H1 (cell line): Measurements from ENCODE around the gene AP4B1. TPM values are rescaled to one million over a fixed set of nuclear protein-coding genes. Genes with fewer than 3 reads are reported as not detected.

ENCODE experiments used
- CTCF ChIA-PET: fragments of 300-600 bp; sonication (Branson Sonifier 250); formaldehyde crosslinking; loops from one replicate; lab custom pipeline; 2021; ENCODE audit not compliant: partially characterized antibody; lab: Charles Lee
- POLR2A ChIA-PET: fragments of 300-600 bp; sonication (Branson Sonifier 250); formaldehyde crosslinking; loops from one replicate; lab custom pipeline; 2021; ENCODE audit warnings: inconsistent platforms; ENCODE audit not compliant: partially characterized antibody; lab: Charles Lee
- DNase-seq, 2 experiments: peaks; one replicate each; pipeline versions ENCODE4 v3.0.0 to v3.0.0-alpha.2; 2010 to 2022; ENCODE audit warnings: low spot score in 2 of 2, low read depth in 1 of 2, mixed read lengths in 1 of 2
- FAIRE-seq: peaks from 2 replicates; lab custom pipeline; 2011; peaks lifted over from hg19 to GRCh38; lab: Jason Lieb, UNC
- H2AFZ ChIP-seq: 2 replicates; pipeline ENCODE4 v1.8.1; 2012; ENCODE audit warnings: low read length, inconsistent platforms
- H2AK5ac ChIP-seq: 2 replicates; pipeline ENCODE4 v1.6.1; 2013; ENCODE audit warnings: low read depth, low read length
- H2BK120ac ChIP-seq: replicated peaks from 2 replicates; pipeline ENCODE3; 2013; ENCODE audit warnings: low read depth, low read length, inconsistent platforms
- H2BK12ac ChIP-seq: 2 replicates; pipeline ENCODE4 v1.6.1; 2013; ENCODE audit warnings: low read depth, low read length
- H2BK15ac ChIP-seq: 2 replicates; pipeline ENCODE4 v1.6.1; 2013; ENCODE audit warnings: low read length
- H2BK20ac ChIP-seq: 2 replicates; pipeline ENCODE4 v1.6.1; 2013; ENCODE audit warnings: low read length
- H2BK5ac ChIP-seq: 2 replicates; pipeline ENCODE4 v1.6.1; 2013; ENCODE audit warnings: low read depth, low read length
- H3K14ac ChIP-seq: 2 replicates; pipeline ENCODE4 v1.6.1; 2013; ENCODE audit warnings: inconsistent platforms; ENCODE audit not compliant: insufficient read length
- H3K18ac ChIP-seq: 2 replicates; pipeline ENCODE4 v1.6.1; 2013; ENCODE audit warnings: low read length; ENCODE audit errors: extremely low read depth
- H3K23ac ChIP-seq: 2 replicates; pipeline ENCODE4 v1.6.1; 2013; ENCODE audit warnings: inconsistent platforms; ENCODE audit not compliant: insufficient read length
- H3K23me2 ChIP-seq: 2 replicates; pipeline ENCODE4 v1.6.1; 2013; ENCODE audit warnings: low read depth, low read length
- H3K27ac ChIP-seq: 2 replicates; pipeline ENCODE4 v1.6.1; 2011; ENCODE audit warnings: low read depth, low read length, inconsistent platforms
- H3K27me3 ChIP-seq, 4 experiments: replicated peaks in 1 of 4; 1 replicate in 1 of 4; 2 replicates in 3 of 4; pipeline versions ENCODE4 v1.6.1 to v1.8.1; 2011 to 2013; ENCODE audit warnings: low read length in 3 of 4, mild to moderate bottlenecking in 3 of 4, inconsistent platforms in 2 of 4, mixed read lengths in 2 of 4, moderate library complexity in 1 of 4; ENCODE audit not compliant: control insufficient read depth in 3 of 4, insufficient read depth in 3 of 4; ENCODE audit errors: extremely low read depth in 1 of 4
- H3K36me3 ChIP-seq, 4 experiments: 2 replicates each; pipeline versions ENCODE4 v1.6.1 to v1.8.1; 2011 to 2013; ENCODE audit warnings: mild to moderate bottlenecking in 4 of 4, low read length in 3 of 4, moderate library complexity in 2 of 4, control low read depth in 1 of 4, inconsistent platforms in 1 of 4; ENCODE audit not compliant: insufficient read depth in 4 of 4, control insufficient read depth in 2 of 4
- H3K4ac ChIP-seq: replicated peaks from 2 replicates; pipeline ENCODE3; 2013; ENCODE audit warnings: low read length, low read depth, mixed read lengths, inconsistent platforms; ENCODE audit not compliant: insufficient read length
- H3K4me1 ChIP-seq, 4 experiments: replicated peaks in 1 of 4; 1 replicate in 1 of 4; 2 replicates in 3 of 4; pipeline versions ENCODE4 v1.6.1 to v1.8.1; 2011 to 2013; ENCODE audit warnings: low read length in 3 of 4, inconsistent platforms in 2 of 4, mixed read lengths in 1 of 4; ENCODE audit not compliant: insufficient read depth in 4 of 4, control insufficient read depth in 3 of 4
- H3K4me2 ChIP-seq, 2 experiments: 2 replicates each; pipeline versions ENCODE4 v1.6.1 to v1.8.1; 2011 to 2013; ENCODE audit warnings: low read depth in 2 of 2, low read length in 2 of 2, control low read depth in 1 of 2, inconsistent platforms in 1 of 2, mild to moderate bottlenecking in 1 of 2; ENCODE audit not compliant: insufficient read depth in 1 of 2
- H3K4me3 ChIP-seq, 4 experiments: fragments of 200-600, 300-600 bp in 1 of 4; sonication (generic), shearing (Covaris generic), sonication (Bioruptor Twin) in 1 of 4; 2 replicates each; pipeline versions ENCODE4 v1.5.1 to v1.8.1; 2011 to 2016; ENCODE audit warnings: low read length in 4 of 4, low read depth in 3 of 4, control low read depth in 2 of 4, inconsistent platforms in 2 of 4, mild to moderate bottlenecking in 2 of 4, mixed read lengths in 1 of 4, moderate library complexity in 1 of 4; ENCODE audit not compliant: insufficient read depth in 2 of 4; ENCODE audit errors: extremely low read depth in 1 of 4
- H3K56ac ChIP-seq: replicated peaks from 2 replicates; pipeline ENCODE3; 2013; ENCODE audit warnings: low read depth, mild to moderate bottlenecking, mixed read lengths, low read length, inconsistent platforms; ENCODE audit not compliant: insufficient read length
- H3K79me1 ChIP-seq: 2 replicates; pipeline ENCODE4 v1.6.1; 2013; ENCODE audit warnings: low read depth, low read length, control low read depth
- H3K79me2 ChIP-seq, 2 experiments: 2 replicates each; pipeline versions ENCODE4 v1.6.1 to v1.8.1; 2012 to 2013; ENCODE audit warnings: low read length in 2 of 2, mild to moderate bottlenecking in 2 of 2, inconsistent platforms in 1 of 2; ENCODE audit not compliant: insufficient read depth in 2 of 2, control insufficient read depth in 1 of 2
- H3K9ac ChIP-seq, 4 experiments: replicated peaks in 1 of 4; 1 replicate in 1 of 4; 2 replicates in 3 of 4; pipeline versions ENCODE4 v1.6.1 to v1.8.1; 2011 to 2013; ENCODE audit warnings: low read depth in 3 of 4, low read length in 3 of 4, control low read depth in 2 of 4, mild to moderate bottlenecking in 2 of 4, moderate library complexity in 2 of 4, inconsistent platforms in 1 of 4; ENCODE audit errors: extremely low read depth in 1 of 4
- H3K9me3 ChIP-seq, 2 experiments: 2 replicates each; pipeline versions ENCODE4 v1.6.1 to v1.8.1; 2012 to 2013; ENCODE audit warnings: mild to moderate bottlenecking in 2 of 2, moderate library complexity in 2 of 2, control low read depth in 1 of 2, inconsistent platforms in 1 of 2, low read depth in 1 of 2, low read length in 1 of 2, mixed read lengths in 1 of 2; ENCODE audit not compliant: insufficient read depth in 2 of 2
- H4K20me1 ChIP-seq, 2 experiments: replicated peaks in 1 of 2; 2 replicates each; pipeline versions ENCODE3 to v1.8.1; 2011 to 2013; ENCODE audit warnings: inconsistent platforms in 2 of 2, low read length in 2 of 2, mild to moderate bottlenecking in 1 of 2; ENCODE audit not compliant: insufficient read depth in 2 of 2, control insufficient read depth in 1 of 2
- H4K5ac ChIP-seq: 2 replicates; pipeline ENCODE4 v1.6.1; 2013; ENCODE audit warnings: low read length, low read depth, mixed read lengths, inconsistent platforms; ENCODE audit not compliant: insufficient read length
- H4K8ac ChIP-seq: 2 replicates; pipeline ENCODE4 v1.8.0; 2013; ENCODE audit warnings: mild to moderate bottlenecking, moderate library complexity, low read length, inconsistent platforms; ENCODE audit not compliant: insufficient read depth; ENCODE audit errors: extremely low read depth
- H4K91ac ChIP-seq: replicated peaks from 2 replicates; pipeline ENCODE3; 2013; ENCODE audit warnings: low read length, mixed read lengths, inconsistent platforms; ENCODE audit not compliant: insufficient read length
- BCL11A ChIP-seq, 2 experiments: IDR thresholded peaks; one replicate each; pipeline ENCODE4 v1.6.1; 2011; ENCODE audit warnings: low read depth in 2 of 2, low read length in 2 of 2, mild to moderate bottlenecking in 2 of 2
- CEBPB ChIP-seq: IDR thresholded peaks from 2 replicates; pipeline ENCODE4 v1.6.1; 2012; ENCODE audit warnings: low read depth, low read length
- EGR1 ChIP-seq: IDR thresholded peaks from 2 replicates; pipeline ENCODE4 v1.6.1; 2011; ENCODE audit warnings: low read depth, low read length, borderline replicate concordance
- EZH2 ChIP-seq: fragments of 200-600 bp; sonication (generic); IDR thresholded peaks from 2 replicates; pipeline ENCODE4 v1.7.1; 2012; ENCODE audit warnings: low read depth, mild to moderate bottlenecking, moderate library complexity, low read length, inconsistent platforms; ENCODE audit not compliant: severe bottlenecking
- JUND ChIP-seq: IDR thresholded peaks from 2 replicates; pipeline ENCODE4 v1.6.1; 2011; ENCODE audit warnings: mild to moderate bottlenecking, improper control_type of control experiment, low read length
- KDM1A ChIP-seq: fragments of 200-600, 300-600 bp; sonication (generic); IDR thresholded peaks from 2 replicates; pipeline ENCODE4 v1.7.1; 2016; ENCODE audit warnings: mild to moderate bottlenecking, low read length, borderline replicate concordance
- KDM4A ChIP-seq: IDR thresholded peaks from one replicate; pipeline ENCODE4 v1.7.1; 2012; ENCODE audit warnings: low read depth, mild to moderate bottlenecking, moderate library complexity, low read length, inconsistent platforms; ENCODE audit not compliant: severe bottlenecking
- POLR2AphosphoS5 ChIP-seq: IDR thresholded peaks from 2 replicates; pipeline ENCODE4 v1.6.1; 2011; ENCODE audit warnings: low read depth, low read length
- POU5F1 ChIP-seq: IDR thresholded peaks from 2 replicates; pipeline ENCODE4 v1.6.1; 2011; ENCODE audit warnings: low read depth, mild to moderate bottlenecking, low read length, moderate library complexity
- RBBP5 ChIP-seq: IDR thresholded peaks from 2 replicates; pipeline ENCODE4 v1.7.1; 2012; ENCODE audit warnings: low read depth, mild to moderate bottlenecking, inconsistent platforms, low read length, moderate library complexity, borderline replicate concordance
- RXRA ChIP-seq: IDR thresholded peaks from 2 replicates; pipeline ENCODE4 v1.6.1; 2011; ENCODE audit warnings: low read depth, mild to moderate bottlenecking, low read length, moderate library complexity; ENCODE audit not compliant: insufficient read depth
- SIX5 ChIP-seq: IDR thresholded peaks from 2 replicates; pipeline ENCODE4 v1.6.1; 2011; ENCODE audit warnings: mild to moderate bottlenecking, low read depth, low read length
- TBP ChIP-seq: IDR thresholded peaks from 2 replicates; pipeline ENCODE4 v1.6.1; 2011; ENCODE audit warnings: low read depth, low read length, improper control_type of control experiment
- WGBS, 2 experiments: shearing (Covaris generic) in 1 of 2; methylation state at CpG; one replicate each; pipeline versions ENCODE4 v1.1.6 to v1.1.7; 2013 to 2015; ENCODE audit warnings: low lambda C conversion rate in 2 of 2, mixed read lengths in 2 of 2, inconsistent platforms in 1 of 2, low coverage in 1 of 2, missing lambda C conversion rate in 1 of 2; ENCODE audit not compliant: insufficient replicate concordance in 2 of 2, insufficient coverage in 1 of 2, insufficient read length in 1 of 2; ENCODE audit errors: extremely low coverage in 1 of 2, missing lambda C conversion rate in 1 of 2; 5-methylcytosine and 5-hydroxymethylcytosine counted together
- polyA plus RNA-seq, 7 experiments: library from polyadenylated mRNA; depleted of rRNA in 3 of 7; stranded (reverse) in 5 of 7; unstranded in 2 of 7; fragments of >200 nt in 5 of 7; fragments of 200-250 nt in 2 of 7; gene quantifications; 1 replicate in 5 of 7; 2 replicates in 1 of 7; 4 replicates in 1 of 7; pipeline versions ENCODE4 v1.2.1 to v1.2.3, GENCODE V29; 2011 to 2013; ENCODE audit warnings: missing spikeins in 2 of 7, mixed read lengths in 2 of 7
- total RNA-seq: library from RNA; stranded (reverse); fragmentation: NEBNext Ultra II Directional; extraction: Animal tissue kit (Norgen Biotek cat#: 25700); gene quantifications from 2 replicates; pipeline ENCODE4 v1.2.1, GENCODE V29; 2021
- TF ChIP-seq, protein P1 (sequence below): IDR thresholded peaks from 2 replicates; pipeline ENCODE4 v1.6.1; 2011; ENCODE audit warnings: low read length, improper control_type of control experiment

Gene AP4B1
- total and polyA plus RNA-seq, 2 of the 8 experiments (the other 6 are each of a cell fraction or from before 2014, with no cell fraction given) = 8.9 to 9.0 TPM

DNA sequence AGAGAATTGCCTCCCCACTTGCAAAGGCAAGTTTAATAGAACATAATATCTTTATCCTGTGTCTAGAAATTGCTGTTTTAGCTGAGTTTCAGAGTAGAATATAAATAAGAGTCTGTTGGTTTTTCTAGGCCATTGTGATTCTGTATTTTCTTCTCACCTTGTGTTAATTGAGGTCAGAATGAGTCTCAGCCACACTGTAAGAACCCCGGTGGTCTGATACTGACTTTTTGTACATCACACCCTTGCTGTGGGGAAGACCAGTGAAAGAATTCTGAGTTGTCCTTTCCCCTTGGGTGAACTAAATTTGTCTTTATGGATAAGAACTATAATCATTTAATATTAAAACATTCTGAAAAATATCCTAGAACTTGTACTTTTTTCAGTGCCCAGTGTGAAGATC lies 31.4 kb upstream of the AP4B1 start:
- peaks cover 18 to 91% of the 10 kb centered on the region in 2 experiments for H3K79me2 ChIP-seq
- ChIA-PET CTCF (interaction anchor here (0.7 kb wide), 1 partner anchor 14 kb away, joined by 3 read pairs; no protein-coding TSS in a partner anchor), POLR2A (no interaction called here)
- no peak overlapping the region for H2BK15ac ChIP-seq
- H4K20me1 ChIP-seq = peaks cover 1 to 9% of the 10 kb centered on the region in 2 experiments
- WGBS, 2 experiments = 79% methylated on average over 1 of the region's 1 CpG; no CpG with 5 or more reads in 1 of the 2 experiments
- H3K9me3 ChIP-seq = no peaks in the 10 kb centered on the region
- no peak overlapping the region for H3K27ac ChIP-seq
- H2BK12ac ChIP-seq = no peak overlapping the region
- no peak overlapping the region for H4K5ac ChIP-seq
- no peaks in the 10 kb centered on the region for H3K27me3 ChIP-seq
- no peak overlapping the region for H3K23ac ChIP-seq
- H3K4ac ChIP-seq = no peak overlapping the region
- peaks cover 1 to 7% (median 3%) of the 10 kb centered on the region in 4 experiments; a peak in 6 of 8 replicates for H3K36me3 ChIP-seq
- no peak overlapping the region for H2BK20ac ChIP-seq
- H4K91ac ChIP-seq = no peak overlapping the region
- no peak overlapping the region for H3K9ac ChIP-seq
- H3K4me3 ChIP-seq = no peak overlapping the region
- TF ChIP-seq CEBPB (no peak), TBP (no peak), RXRA (no peak), BCL11A (IDR thresholded peaks at IDR 0.05; ENCODE audit: low read depth in 2 of 2, low read length in 2 of 2) (no peak), KDM1A (no peak), SIX5 (no peak), RBBP5 (no peak), EZH2 (no peak), POLR2AphosphoS5 (no peak), JUND (no peak), KDM4A (no peak), POU5F1 (no peak), EGR1 (no peak)
- TF ChIP-seq, protein P1, sequence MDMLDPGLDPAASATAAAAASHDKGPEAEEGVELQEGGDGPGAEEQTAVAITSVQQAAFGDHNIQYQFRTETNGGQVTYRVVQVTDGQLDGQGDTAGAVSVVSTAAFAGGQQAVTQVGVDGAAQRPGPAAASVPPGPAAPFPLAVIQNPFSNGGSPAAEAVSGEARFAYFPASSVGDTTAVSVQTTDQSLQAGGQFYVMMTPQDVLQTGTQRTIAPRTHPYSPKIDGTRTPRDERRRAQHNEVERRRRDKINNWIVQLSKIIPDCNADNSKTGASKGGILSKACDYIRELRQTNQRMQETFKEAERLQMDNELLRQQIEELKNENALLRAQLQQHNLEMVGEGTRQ = no peak
- FAIRE-seq = no peak
- H2BK120ac ChIP-seq = no peak overlapping the region
- no peak overlapping the region for H3K4me2 ChIP-seq
- H4K8ac ChIP-seq = no peak overlapping the region
- H2AFZ ChIP-seq = no peak overlapping the region
- DNase-seq = no peak
- peaks cover 5% of the 10 kb centered on the region for H3K79me1 ChIP-seq
- no peak overlapping the region for H3K56ac ChIP-seq
- no peak overlapping the region for H2BK5ac ChIP-seq
- no peak overlapping the region for H2AK5ac ChIP-seq
- H3K18ac ChIP-seq = no peak overlapping the region
- peaks cover 0 to 3% (median 1%) of the 10 kb centered on the region in 4 experiments; a peak in 5 of 7 replicates for H3K4me1 ChIP-seq
- no peak overlapping the region for H3K14ac ChIP-seq
- H3K23me2 ChIP-seq = no peaks in the 10 kb centered on the region
